Left ventricle myocardium superior (tissue), 1 donor: ENCODE measurements around the gene SAP130. TPM values are rescaled to one million over a fixed set of nuclear protein-coding genes. Genes with fewer than 3 reads are reported as not detected.
A peak's percentile ranks its signal among the peaks of the same experiment; 100 is the strongest.

Source experiments
- ATAC-seq: fragments of 200-7000 bp; cut with Tn5 transposase; one replicate; pipeline ENCODE4 v1.9.1; 2020; ENCODE audit warnings: mild to moderate bottlenecking, moderate library complexity
- DNase-seq: peaks from one replicate; pipeline ENCODE4 v3.0.0-alpha.2; 2020
- intact Hi-C: fragments of 100-400 bp; cut with micrococcal nuclease; formaldehyde crosslinking; loops from one replicate; pipeline ENCODE4 v1.11.0; 2022
- total RNA-seq: library from RNA; stranded (reverse); fragmentation: NEBNext Ultra II Directional; extraction: Animal tissue kit (Norgen Biotek cat#: 25700); gene quantifications from one replicate; pipeline ENCODE4 v1.2.1, GENCODE V29; 2021
- donor health status: DM: no; HTN: yes; CAD: no; lungs with severe emphysema.

Gene SAP130
- total RNA-seq, 1 donor from 2014 or later: 16.8 TPM

DNA sequence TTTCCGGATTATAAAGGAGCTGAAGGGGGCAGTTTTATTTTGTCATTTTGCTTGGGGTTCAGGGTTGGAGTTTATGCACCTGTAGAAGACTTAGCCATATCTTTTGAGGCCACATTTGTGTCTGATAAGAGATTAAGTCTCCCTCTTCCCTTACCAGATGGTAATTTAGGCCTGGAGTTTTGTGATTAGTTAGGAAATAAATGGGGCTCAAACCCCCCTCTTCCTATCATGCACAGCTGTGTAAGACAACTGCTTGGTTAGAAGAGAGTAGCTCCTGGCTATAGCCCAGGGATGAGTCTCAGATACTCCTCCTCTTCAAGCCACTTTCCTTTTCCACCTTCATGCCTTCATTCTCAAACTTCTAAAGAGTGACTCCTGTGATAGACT lies 802 bp upstream of the SAP130 start:
- ATAC-seq (no peak), DNase-seq (no peak)
- intact Hi-C loops: no loop called here

- DNase-seq: peak; percentile 100
- intact Hi-C loops: no loop called here
Measured at GRCh38 chr2:128027278-128027800, 520 bp downstream of the SAP130 start.

DNA sequence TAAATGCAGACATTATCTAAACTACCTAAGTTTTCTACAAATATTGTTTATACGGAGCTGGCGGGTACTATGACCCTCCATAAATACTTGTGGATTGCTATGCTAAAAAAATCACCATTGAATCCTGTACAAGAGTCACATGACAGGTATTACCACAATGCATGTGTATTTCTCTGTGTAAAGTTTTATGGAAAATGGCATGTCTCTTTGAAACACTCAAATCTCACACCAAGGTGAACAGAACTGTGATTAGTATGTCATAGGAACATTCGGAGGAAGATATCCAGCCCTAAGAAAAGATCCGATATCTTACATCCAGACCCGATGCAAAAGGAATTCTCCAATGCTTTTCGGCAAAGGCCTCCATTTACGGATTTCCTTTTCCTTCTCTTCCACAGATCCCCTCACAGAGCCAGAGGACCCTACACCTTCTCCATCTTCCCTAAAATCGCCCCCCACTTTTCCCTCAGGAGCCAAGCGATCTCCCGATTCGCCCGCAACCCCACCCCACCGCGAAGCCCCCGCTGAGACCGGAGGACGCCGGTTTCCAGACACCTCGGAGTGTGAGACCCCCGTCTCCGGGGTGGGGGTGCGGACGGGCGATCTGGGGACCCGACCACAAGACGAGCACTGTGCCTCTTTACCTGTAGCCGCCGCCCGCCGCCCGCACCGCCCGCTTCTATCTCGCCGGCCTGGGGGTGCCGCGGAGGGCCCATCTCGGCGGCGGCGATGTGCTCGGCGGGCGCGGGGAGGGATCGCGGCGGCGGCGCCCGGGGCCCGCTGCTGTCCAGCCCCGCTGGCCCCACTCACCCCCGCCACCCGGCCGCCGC lies 1.2 kb downstream of the SAP130 start:
- no peak for ATAC-seq
- no peak for DNase-seq
- intact Hi-C loops: no loop called here

More at GRCh38 chr2:128027278-128027800, 520 bp downstream of the SAP130 start:
- peak; percentile 93 for ATAC-seq

- DNase-seq (no peak), ATAC-seq (no peak)
- intact Hi-C loops: no loop called here
Measured at GRCh38 chr2:128024816-128025215, 3.0 kb downstream of the SAP130 start.

GRCh38 chr2:128017561-128017960 lies 10.3 kb downstream of the SAP130 start:
- DNase-seq (no peak), ATAC-seq (no peak)
- intact Hi-C loops: no loop called here

- ATAC-seq: peak; percentile 60
- DNase-seq: no peak
- intact Hi-C loops: no loop called here
Measured at GRCh38 chr2:128016620-128017019, 11.2 kb downstream of the SAP130 start.

- no peak for ATAC-seq
- DNase-seq: no peak
- intact Hi-C loops: no loop called here
Measured at GRCh38 chr2:128012698-128013097, 15.2 kb downstream of the SAP130 start.

- ATAC-seq: no peak
- no peak for DNase-seq
- intact Hi-C loops: no loop called here
Measured at GRCh38 chr2:128008074-128008672, 19.7 kb downstream of the SAP130 start.

- intact Hi-C loops: no loop called here
- no peak for ATAC-seq
- DNase-seq: no peak
Measured at GRCh38 chr2:128004509-128004908, 23.4 kb downstream of the SAP130 start.

DNA sequence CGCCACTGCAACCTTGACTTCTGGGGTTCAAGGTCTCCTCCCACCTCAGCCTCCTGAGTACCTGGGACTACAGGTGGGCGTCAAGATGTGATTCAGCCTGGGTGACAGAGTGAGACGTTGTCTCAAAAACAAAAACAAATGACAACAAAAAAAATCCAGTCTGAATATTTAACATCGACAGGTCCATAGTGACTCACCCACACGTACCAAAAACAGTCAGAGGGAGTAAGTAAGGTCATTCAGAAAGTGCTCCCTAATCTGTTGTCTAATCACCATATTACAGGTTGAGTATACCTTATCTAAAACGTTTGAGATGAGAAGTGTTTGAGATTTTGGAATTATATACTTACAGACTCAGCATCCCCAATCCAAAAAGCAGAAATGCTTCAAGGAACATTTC lies 24.4 kb downstream of the SAP130 start:
- ATAC-seq (no peak), DNase-seq (no peak)
- intact Hi-C loops: no loop called here

DNA sequence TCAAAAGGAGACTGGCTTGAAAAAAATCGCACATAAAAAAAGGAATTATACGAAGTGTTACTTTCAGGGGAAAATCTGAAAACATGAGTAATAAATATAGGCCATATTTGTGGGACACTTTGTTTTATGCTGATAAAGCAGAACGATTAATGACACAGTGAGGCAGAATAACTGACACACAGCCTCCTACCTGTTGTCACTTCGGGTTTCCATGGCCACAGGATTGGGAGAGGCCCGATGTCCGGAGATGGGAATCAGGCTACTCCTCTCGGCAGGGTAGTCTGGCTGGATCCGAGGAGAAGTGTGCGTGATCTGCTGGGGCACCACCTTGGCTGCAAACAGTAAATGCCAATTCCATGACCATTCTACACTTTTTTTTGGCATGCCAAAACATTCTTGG lies 31.7 kb downstream of the SAP130 start:
- ATAC-seq: no peak
- intact Hi-C loops: no loop called here
- no peak for DNase-seq

- intact Hi-C loops: no loop called here
- no peak for DNase-seq
- no peak for ATAC-seq
Measured at GRCh38 chr2:127995725-127996124, 32.1 kb downstream of the SAP130 start.

- intact Hi-C loops: no loop called here
- DNase-seq (no peak), ATAC-seq (peak; percentile 54)
Measured at GRCh38 chr2:127993659-127994058, 34.2 kb downstream of the SAP130 start.

GRCh38 chr2:127991742-127992141 lies 36.1 kb downstream of the SAP130 start:
- intact Hi-C loops: no loop called here
- no peak for DNase-seq
- no peak for ATAC-seq

- peak; percentile 52 for ATAC-seq
- DNase-seq: no peak
- intact Hi-C loops: no loop called here
Measured at GRCh38 chr2:127986548-127987079, 41.2 kb downstream of the SAP130 start.

DNA sequence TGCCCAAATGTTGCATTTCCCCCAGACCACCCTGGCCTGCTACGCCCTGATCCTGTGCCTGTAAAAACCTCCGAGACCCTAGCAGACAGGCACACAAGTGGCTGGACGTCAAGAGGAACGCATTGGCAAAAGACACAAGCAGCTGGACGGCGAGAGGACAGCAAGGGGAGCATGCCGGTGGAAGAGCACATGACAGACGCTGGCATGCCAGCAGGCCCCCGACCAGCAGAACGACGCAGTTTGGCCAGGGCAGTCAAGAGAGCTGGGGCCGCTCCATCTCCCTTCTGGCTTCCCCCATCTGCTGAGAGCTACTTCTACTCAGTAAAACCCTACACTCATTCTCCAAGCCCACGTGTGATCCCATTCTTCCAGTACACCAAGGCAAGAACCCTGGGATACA lies 42.1 kb downstream of the SAP130 start:
- DNase-seq (peak; percentile 65), ATAC-seq (peak; percentile 85)
- intact Hi-C loops: no loop called here

DNA sequence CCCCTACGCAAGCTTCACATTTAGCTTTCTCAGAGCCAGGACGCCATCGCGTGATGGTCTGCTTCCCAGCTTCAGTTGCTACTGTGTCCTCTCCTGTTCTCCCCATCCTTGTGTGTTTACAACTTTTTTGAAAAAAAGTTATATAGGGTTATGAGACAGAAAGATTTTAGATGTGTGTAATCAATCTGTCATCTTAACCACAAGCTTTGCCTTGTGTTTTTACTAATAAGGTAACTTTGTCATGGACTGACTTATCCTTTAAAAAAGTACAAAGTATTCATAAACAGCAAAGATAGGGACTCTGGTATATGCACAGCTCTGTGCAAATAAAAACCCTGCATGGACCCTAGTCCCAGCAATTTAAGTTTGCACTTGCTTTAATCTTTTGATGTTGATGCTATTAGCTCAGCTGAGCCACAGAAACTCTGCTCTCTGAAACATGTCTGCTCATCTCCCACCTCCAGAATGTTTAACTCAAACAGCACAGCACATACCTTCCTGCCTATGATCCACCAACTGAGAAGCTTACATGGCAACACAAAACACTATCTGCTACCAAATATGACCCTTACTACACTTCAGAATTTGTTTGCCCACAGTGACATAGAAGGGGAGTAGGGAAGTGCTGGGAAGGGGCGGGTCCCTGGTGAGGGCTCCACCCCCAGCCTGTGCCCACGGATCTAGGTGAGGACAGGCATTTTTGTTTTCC lies 42.7 kb downstream of the SAP130 start:
- ATAC-seq (peak; percentile 57), DNase-seq (no peak)
- intact Hi-C loops: no loop called here

DNA sequence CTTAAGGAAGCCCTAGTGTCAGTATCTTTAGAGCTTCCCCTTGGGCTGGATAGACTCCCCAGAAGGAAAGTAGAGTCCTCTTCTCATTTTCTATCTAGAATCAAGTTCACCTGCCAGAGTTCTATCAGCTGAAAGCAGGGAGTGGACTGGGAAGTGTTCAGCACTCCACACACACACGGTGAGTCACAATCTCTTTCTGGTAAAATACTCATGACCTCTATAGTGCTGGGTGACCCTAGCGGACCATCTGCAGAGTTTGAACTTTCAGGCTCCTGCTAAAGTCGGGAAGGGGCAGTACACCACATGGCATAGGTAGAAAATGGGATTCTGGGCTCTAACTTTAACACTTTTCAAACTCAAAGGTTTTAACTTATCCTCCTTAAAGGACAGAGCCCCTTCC lies 43.3 kb downstream of the SAP130 start:
- intact Hi-C loops: no loop called here
- ATAC-seq: peak; percentile 75
- DNase-seq: no peak

DNA sequence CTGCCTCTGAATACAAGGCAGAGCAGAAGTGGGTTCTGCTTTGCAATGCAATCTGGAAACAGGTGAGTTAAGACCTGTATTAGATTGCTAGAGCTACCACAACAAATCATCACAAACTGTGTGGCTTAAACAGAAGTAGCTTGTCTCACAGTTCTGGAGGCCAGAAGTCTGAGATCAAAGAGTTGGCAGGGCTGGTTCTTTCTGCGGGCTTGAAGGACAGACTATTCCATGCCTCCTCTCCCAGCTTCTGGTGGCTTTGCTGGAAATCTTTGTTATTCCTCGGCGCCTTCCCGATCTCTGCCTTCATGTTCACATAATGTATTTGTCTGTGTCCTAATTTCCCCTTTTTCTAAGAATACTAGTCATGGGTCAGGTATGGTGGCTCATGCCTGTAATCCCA lies 58.4 kb downstream of the SAP130 start:
- DNase-seq (no peak), ATAC-seq (no peak)
- intact Hi-C loops: no loop called here
